NCI-H187 treated with DMSO at 0.1 percent for 48 hours (cell line): Measurements from ENCODE around the gene CACNA1E.

Source experiments
- DNase-seq: peaks from one replicate; lab custom pipeline; 2025; lab: John Stamatoyannopoulos, UW

CACNA1E gene

GRCh38 chr1:181484821-181485220 lies 1.5 kb downstream of the CACNA1E start:
- DNase-seq, result no peak

GRCh38 chr1:181485287-181486097 lies 2.2 kb downstream of the CACNA1E start:
- no peak for DNase-seq

GRCh38 chr1:181486098-181486420 lies 2.7 kb downstream of the CACNA1E start:
- DNase-seq, result no peak

- no peak for DNase-seq
Measured at GRCh38 chr1:181488866-181489265, 5.5 kb downstream of the CACNA1E start.

- no peak for DNase-seq
Measured at GRCh38 chr1:181490276-181490675, 7.0 kb downstream of the CACNA1E start.

DNA sequence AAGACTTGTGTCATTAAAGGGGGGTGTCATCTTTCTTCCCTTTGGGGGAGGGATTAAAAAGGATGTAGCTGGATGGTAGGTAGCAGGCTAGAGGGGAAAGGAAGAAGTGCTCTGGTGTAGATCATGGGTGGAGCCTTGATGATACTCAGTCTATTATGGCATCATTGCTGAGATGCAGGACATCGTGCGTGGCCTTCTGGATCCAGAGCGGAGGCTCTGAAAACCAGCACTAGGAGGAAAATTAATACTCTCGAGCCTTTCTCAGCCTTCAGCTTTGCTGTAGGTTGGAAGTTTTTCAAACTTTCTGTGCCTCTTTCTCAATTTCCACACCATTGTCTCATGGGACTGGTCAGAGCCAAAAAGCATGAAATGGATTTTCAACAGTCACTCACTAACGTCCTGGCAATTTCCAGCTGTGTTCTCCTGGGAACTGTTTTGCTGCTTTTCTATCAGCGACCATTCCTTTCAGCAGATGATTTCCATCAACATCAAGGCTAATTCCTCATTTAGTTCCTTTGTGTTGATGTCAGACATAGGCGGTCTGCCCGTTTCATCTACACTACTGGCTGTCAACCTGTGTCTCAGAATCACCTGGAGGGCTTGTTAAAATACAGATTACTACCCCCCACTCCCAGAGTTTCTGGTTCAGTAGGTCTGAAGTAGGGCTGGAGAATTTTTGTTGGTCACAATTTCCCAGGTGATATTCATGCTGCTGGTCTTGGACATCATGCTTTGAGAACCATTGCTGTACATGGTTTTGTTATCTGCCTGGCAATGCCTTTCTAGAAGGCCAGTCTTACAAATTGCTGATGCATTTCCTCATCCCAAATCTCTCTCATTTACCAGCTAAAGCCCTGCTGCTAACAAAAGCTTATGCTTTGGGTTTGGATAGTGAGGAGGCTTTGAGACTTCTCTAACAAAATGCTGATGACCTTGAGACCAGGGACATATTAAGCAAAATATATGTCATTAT lies 7.7 kb downstream of the CACNA1E start:
- no peak for DNase-seq

- no peak for DNase-seq
Measured at GRCh38 chr1:181493166-181493565, 9.8 kb downstream of the CACNA1E start.

- DNase-seq, result no peak
Measured at GRCh38 chr1:181493885-181494284, 10.6 kb downstream of the CACNA1E start.

- no peak for DNase-seq
Measured at GRCh38 chr1:181496759-181497158, 13.4 kb downstream of the CACNA1E start.

DNA sequence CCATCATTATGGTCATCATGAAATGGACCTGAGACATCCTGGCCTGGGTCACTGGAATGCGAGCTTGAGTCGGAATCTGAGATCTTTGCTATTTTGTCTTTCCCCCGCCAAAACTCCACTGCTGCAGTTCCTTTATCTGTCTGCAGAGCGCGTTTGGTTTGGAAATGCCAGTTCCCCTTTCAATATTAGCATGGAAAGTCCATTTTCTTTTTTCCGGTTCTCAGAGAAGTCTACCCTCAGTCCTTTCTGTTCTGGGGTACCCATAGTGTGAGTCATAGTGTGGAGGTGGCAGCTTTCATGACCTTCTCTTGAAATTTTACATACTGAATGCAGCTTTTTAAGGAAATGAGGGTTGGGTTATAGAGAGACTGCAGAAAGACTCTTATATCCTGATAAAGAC lies 14.6 kb downstream of the CACNA1E start:
- no peak for DNase-seq

- no peak for DNase-seq
Measured at GRCh38 chr1:181499825-181500224, 16.5 kb downstream of the CACNA1E start.

GRCh38 chr1:181500636-181501035 lies 17.3 kb downstream of the CACNA1E start:
- DNase-seq, result no peak

GRCh38 chr1:181501612-181502011 lies 18.3 kb downstream of the CACNA1E start:
- DNase-seq, result no peak

DNA sequence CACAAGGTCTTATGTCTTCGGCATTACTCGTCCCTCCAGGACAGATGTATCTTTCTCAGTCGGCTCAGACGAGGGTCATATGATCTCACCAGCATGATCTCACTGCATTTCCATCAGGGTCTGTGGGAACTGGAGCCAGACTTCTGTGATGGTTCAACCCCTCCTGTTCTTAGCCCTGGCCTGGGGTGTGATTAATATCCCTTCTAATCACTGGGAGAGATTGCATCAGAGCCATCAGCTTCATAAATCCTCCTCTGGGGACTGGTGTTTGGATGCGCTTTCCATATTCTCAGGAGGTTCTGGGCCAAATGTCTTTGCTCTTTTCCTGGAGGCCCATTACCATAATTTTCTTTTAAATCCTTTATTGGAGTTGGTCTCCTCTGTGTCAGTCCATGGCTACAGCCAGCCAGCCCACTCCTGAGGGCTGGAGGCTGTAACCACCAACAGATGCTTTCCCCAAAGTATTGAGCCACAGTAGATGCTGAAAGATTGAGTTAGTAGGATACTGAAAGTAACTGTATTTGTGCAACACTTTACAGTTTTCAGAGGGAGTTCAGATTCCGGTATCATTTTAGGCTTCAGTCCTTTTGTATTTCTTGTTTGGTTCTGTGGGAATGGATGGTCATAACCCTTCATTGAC lies 20.0 kb downstream of the CACNA1E start:
- DNase-seq, result no peak

DNA sequence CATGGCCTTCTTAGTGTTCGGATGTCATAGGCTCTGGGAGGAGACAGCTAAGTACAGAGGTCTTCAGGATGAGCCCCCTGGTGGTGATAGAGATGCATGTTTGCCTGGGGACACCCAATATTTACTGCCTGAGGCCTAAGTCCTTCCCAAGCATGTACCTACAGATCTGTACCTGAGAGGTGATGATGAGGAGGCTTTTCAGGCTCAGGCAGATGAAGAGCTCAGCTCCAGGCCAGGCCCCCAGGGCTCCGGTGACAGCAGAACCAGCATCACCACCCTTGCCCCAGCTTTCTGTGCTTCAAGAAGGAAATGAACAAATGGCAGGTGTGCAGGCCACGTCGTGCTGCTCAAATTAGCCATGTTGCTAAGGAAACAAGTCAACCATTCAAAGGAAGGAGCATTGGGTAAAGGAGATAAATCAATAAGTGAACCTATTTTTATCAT lies 21.1 kb downstream of the CACNA1E start:
- peak; percentile 65 for DNase-seq

- DNase-seq, result no peak
Measured at GRCh38 chr1:181506563-181507353, 23.4 kb downstream of the CACNA1E start.

DNA sequence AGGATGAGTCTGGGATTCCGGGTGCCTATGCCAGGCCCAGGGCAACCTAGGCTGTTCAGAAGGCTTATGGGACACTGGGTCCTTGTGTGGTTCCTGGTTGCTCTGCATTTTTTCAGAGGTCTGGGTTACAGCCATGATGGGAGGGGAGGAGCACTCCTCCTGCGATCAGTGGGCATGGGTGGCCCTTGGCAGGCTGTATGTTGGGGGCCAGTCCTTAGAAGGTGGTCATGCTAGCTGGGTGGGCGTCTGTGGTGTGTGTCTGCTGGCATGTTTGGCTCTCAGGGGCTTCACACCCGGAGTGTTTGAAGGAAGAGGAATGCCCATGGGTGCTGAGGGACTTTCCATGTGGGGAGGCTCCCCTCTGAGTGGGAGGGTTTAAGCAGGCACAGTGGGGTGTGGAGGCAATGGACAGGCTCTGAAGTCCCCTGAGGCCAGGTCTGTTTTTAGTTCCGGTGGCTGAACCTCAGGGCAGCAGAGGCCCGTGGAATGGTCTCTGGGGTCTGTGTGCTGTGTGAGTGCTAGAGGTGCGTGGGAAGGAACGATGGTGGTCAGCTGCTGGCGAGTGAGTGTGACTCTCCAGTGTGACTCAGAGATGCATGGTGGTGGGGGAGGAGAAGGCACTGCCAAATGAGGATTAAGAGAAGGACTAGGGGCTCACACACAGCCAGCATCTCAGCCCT lies 25.3 kb downstream of the CACNA1E start:
- DNase-seq, result no peak

- DNase-seq, result peak; percentile 100
Measured at GRCh38 chr1:181513786-181514297, 30.5 kb downstream of the CACNA1E start.

DNA sequence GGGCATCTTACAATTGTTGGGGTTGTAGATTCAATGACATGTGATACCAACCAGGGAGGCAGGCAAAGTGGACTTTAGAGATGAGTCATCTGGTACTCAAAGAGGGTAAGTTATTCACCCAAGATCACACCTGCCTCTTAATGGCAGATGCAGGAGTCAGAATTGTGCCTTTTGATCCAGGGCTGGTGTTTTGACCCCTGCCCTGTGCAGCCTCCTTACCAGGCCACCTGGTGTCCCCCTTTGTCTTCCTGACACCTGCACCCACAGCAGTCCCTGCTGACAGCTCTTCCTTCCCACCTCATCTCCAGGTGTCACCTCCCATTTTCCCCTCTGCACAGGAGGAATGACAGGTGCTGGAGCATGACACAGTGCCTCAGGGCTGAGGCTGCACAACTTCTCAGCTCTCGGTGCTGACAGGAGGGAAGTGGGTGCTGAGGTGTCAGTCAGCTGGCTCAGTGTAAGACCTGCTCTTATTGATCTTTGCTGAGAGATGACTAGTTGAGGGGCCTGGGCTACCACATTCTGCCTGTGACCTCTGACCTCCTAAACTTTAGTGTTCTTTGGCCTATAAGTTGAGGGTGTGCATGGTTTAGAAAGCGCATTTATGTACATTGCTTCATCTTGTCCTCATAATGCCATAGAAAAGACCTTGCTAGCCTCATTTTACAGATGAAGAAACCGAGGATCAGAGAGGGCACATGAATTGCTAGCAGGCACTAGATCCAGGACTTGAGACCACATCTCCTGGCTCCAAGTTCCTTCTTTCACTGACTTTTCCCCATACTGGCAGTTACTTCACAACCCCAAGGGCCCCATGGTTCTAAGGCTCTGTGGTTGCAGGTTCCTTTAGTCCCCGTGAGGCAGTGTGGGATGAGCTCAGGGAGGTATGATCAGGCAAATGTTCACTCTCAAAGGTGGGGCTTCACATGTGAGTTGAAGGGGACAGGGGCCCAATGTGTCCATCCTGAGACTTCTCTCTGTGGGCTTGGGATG lies 31.3 kb downstream of the CACNA1E start:
- DNase-seq, result peak; percentile 100

DNA sequence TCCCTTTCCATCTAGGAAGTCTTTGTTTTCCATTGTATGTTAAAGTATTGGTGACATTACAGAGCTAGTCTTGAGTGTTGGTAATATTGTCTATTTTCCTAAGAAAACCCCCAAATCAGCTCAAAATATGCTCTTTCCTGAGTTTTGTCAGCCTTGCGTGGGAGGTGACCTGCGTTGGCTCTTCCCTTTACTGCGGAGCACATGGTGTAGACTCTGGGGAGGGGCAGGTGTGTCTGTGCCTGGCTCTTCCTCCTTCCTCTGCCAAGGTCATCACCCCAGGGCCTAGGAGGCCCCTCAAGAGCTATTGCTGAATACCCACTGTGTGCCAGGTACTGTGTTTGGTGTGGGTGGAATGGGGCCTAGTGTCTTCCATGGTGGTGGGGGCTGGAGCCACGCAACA lies 33.4 kb downstream of the CACNA1E start:
- DNase-seq, result no peak
